Measurements from ENCODE around the gene PACRG. TPM values are rescaled to one million over a fixed set of nuclear protein-coding genes. Genes with fewer than 3 reads are reported as not detected.

PACRG gene
- polyA plus RNA-seq, 1 donor from 2014 or later = 16.6 TPM

DNA sequence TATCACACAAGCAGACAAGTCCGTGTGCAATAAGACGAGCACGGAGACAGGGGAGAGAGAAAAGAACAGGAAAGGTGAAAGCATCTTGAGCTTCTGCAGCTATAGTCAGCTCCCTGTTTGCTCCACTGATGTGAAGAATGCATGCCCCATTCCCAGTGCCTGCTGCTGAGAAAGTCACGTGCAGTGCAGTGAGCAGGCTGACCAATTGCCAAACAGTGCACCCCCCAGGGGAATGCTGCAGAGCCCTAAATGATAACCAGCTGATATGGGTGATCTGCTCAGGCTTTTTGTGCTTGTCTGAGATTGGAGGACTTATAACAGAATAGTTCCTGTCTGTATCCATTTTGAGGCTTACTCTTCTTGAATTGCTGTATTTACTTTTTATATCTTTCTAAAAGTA lies 121.5 kb downstream of the PACRG start:
- Histone ChIP-seq H4K20me1 (ENCODE audit: insufficient read depth) (no peaks in the 10 kb centered on the region), H3K4me2 (ENCODE audit: low read length) (no peak overlapping the region), H3K27ac (ENCODE audit: low read length) (no peak overlapping the region), H2AFZ (ENCODE audit: low read depth, low read length) (no peak overlapping the region), H3K27me3 (ENCODE audit: insufficient read depth, low read depth, low read length) (no peaks in the 10 kb centered on the region), H3K9ac (ENCODE audit: low read length) (no peak overlapping the region), H3K9me2 (ENCODE audit: insufficient read depth, low read length) (no peaks in the 10 kb centered on the region), H3K79me2 (replicated peaks; ENCODE audit: insufficient read depth, low read length) (no peaks in the 10 kb centered on the region), H3F3A (ENCODE audit: insufficient read depth, low read length, poor library complexity, severe bottlenecking) (no peaks in the 10 kb centered on the region), H3K4me3 (ENCODE audit: low read length) (no peak overlapping the region), H3K9me3 (ENCODE audit: low read length) (no peaks in the 10 kb centered on the region), H3K36me3 (ENCODE audit: insufficient read depth, low read length) (no peaks in the 10 kb centered on the region)
- TF ChIP-seq EP300 (conservative IDR thresholded peaks at IDR 0.05; ENCODE audit: poor library complexity, severe bottlenecking) = no peak
- TF ChIP-seq, protein P1, sequence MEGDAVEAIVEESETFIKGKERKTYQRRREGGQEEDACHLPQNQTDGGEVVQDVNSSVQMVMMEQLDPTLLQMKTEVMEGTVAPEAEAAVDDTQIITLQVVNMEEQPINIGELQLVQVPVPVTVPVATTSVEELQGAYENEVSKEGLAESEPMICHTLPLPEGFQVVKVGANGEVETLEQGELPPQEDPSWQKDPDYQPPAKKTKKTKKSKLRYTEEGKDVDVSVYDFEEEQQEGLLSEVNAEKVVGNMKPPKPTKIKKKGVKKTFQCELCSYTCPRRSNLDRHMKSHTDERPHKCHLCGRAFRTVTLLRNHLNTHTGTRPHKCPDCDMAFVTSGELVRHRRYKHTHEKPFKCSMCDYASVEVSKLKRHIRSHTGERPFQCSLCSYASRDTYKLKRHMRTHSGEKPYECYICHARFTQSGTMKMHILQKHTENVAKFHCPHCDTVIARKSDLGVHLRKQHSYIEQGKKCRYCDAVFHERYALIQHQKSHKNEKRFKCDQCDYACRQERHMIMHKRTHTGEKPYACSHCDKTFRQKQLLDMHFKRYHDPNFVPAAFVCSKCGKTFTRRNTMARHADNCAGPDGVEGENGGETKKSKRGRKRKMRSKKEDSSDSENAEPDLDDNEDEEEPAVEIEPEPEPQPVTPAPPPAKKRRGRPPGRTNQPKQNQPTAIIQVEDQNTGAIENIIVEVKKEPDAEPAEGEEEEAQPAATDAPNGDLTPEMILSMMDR (IDR thresholded peaks at IDR 0.05; ENCODE audit: poor library complexity, severe bottlenecking) = no peak
- no peak for TF ChIP-seq RAD21 (conservative IDR thresholded peaks at IDR 0.05)
- TF ChIP-seq, protein P2, sequence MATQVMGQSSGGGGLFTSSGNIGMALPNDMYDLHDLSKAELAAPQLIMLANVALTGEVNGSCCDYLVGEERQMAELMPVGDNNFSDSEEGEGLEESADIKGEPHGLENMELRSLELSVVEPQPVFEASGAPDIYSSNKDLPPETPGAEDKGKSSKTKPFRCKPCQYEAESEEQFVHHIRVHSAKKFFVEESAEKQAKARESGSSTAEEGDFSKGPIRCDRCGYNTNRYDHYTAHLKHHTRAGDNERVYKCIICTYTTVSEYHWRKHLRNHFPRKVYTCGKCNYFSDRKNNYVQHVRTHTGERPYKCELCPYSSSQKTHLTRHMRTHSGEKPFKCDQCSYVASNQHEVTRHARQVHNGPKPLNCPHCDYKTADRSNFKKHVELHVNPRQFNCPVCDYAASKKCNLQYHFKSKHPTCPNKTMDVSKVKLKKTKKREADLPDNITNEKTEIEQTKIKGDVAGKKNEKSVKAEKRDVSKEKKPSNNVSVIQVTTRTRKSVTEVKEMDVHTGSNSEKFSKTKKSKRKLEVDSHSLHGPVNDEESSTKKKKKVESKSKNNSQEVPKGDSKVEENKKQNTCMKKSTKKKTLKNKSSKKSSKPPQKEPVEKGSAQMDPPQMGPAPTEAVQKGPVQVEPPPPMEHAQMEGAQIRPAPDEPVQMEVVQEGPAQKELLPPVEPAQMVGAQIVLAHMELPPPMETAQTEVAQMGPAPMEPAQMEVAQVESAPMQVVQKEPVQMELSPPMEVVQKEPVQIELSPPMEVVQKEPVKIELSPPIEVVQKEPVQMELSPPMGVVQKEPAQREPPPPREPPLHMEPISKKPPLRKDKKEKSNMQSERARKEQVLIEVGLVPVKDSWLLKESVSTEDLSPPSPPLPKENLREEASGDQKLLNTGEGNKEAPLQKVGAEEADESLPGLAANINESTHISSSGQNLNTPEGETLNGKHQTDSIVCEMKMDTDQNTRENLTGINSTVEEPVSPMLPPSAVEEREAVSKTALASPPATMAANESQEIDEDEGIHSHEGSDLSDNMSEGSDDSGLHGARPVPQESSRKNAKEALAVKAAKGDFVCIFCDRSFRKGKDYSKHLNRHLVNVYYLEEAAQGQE (IDR thresholded peaks at IDR 0.05; ENCODE audit: borderline replicate concordance) = no peak
- TF ChIP-seq POLR2AphosphoS5 (IDR thresholded peaks at IDR 0.05) = no peak
- TF ChIP-seq EZH2 (IDR thresholded peaks at IDR 0.05; ENCODE audit: borderline replicate concordance, insufficient read depth, low read length, poor library complexity, severe bottlenecking) = no peak
- TF ChIP-seq TAF1 (IDR thresholded peaks at IDR 0.05; ENCODE audit: low read depth) = no peak
- no peak for TF ChIP-seq SMC3 (conservative IDR thresholded peaks at IDR 0.05; ENCODE audit: poor library complexity)
- TF ChIP-seq MXI1 (conservative IDR thresholded peaks at IDR 0.05; ENCODE audit: poor library complexity, severe bottlenecking) = no peak

DNA sequence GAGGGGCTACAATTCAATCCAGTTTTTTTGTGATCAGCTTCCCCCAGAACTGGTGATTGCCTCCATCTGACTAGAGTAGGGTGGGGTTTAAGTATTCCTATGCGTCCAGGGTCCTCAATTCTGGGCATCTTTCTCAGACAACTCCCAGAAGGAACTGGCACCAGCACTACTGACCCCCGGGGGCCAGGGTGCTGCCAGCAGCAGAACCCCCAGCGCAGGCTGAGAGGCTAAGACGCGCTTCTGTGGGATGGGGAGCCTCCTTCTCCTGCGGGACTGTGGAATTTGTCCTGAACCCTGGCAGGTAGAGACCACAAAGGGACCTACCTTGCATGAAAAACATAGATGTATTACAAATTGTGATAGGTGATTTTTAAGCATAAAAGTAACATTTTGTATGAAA lies 124.4 kb downstream of the PACRG start:
- Histone ChIP-seq H3K4me3 (ENCODE audit: low read length) (no peak overlapping the region), H3K27me3 (ENCODE audit: insufficient read depth, low read depth, low read length) (no peaks in the 10 kb centered on the region), H3K79me2 (replicated peaks; ENCODE audit: insufficient read depth, low read length) (no peaks in the 10 kb centered on the region), H3K9me3 (ENCODE audit: low read length) (no peaks in the 10 kb centered on the region), H2AFZ (ENCODE audit: low read depth, low read length) (no peak overlapping the region), H3K4me2 (ENCODE audit: low read length) (no peak overlapping the region), H3F3A (ENCODE audit: insufficient read depth, low read length, poor library complexity, severe bottlenecking) (peaks cover 2% of the 10 kb centered on the region), H3K9me2 (ENCODE audit: insufficient read depth, low read length) (no peaks in the 10 kb centered on the region), H3K9ac (ENCODE audit: low read length) (no peak overlapping the region), H4K20me1 (ENCODE audit: insufficient read depth) (no peaks in the 10 kb centered on the region), H3K36me3 (ENCODE audit: insufficient read depth, low read length) (no peaks in the 10 kb centered on the region), H3K27ac (ENCODE audit: low read length) (no peak overlapping the region)
- no peak for TF ChIP-seq TAF1 (IDR thresholded peaks at IDR 0.05; ENCODE audit: low read depth)
- no peak for TF ChIP-seq POLR2AphosphoS5 (IDR thresholded peaks at IDR 0.05)
- TF ChIP-seq RAD21 (conservative IDR thresholded peaks at IDR 0.05) = no peak
- no peak for TF ChIP-seq EZH2 (IDR thresholded peaks at IDR 0.05; ENCODE audit: borderline replicate concordance, insufficient read depth, low read length, poor library complexity, severe bottlenecking)
- no peak for TF ChIP-seq EP300 (conservative IDR thresholded peaks at IDR 0.05; ENCODE audit: poor library complexity, severe bottlenecking)
- TF ChIP-seq MXI1 (conservative IDR thresholded peaks at IDR 0.05; ENCODE audit: poor library complexity, severe bottlenecking) = no peak
- TF ChIP-seq, protein P2 (IDR thresholded peaks at IDR 0.05; ENCODE audit: borderline replicate concordance) = no peak
- TF ChIP-seq SMC3 (conservative IDR thresholded peaks at IDR 0.05; ENCODE audit: poor library complexity) = no peak
- TF ChIP-seq, protein P1 (IDR thresholded peaks at IDR 0.05; ENCODE audit: poor library complexity, severe bottlenecking) = no peak

Measured in neural cell (in vitro differentiated cells).